ENCODE results near the gene SMARCAL1.

The SMARCAL1 gene

GRCh38 chr2:216428618-216429350 is 16.5 kb downstream of the SMARCAL1 start:
- Histone ChIP-seq H3K9me3 (ENCODE audit: insufficient read depth, low read length) (no peaks in the 10 kb centered on the region), H3K27me3 (ENCODE audit: low read depth, low read length) (no peaks in the 10 kb centered on the region), H3K4me2 (ENCODE audit: low read length) (no peak overlapping the region), H3K4me1 (ENCODE audit: low read length) (peaks cover 7% of the 10 kb centered on the region; the same call in 1 of the 2 replicates), H3K79me2 (ENCODE audit: low read length) (no peaks in the 10 kb centered on the region), H3K27ac (ENCODE audit: low read length) (no peak overlapping the region), H3K36me3 (replicated peaks; ENCODE audit: low read depth, low read length) (peaks cover 69% of the 10 kb centered on the region), H3K9ac (ENCODE audit: low read length) (no peak overlapping the region), H4K20me1 (ENCODE audit: insufficient read depth, low read length) (no peaks in the 10 kb centered on the region), H3K4me3 (ENCODE audit: low read length) (no peak overlapping the region), H2AFZ (ENCODE audit: low read depth, low read length) (no peak overlapping the region)
- TF ChIP-seq CTCF (IDR thresholded peaks at IDR 0.05; ENCODE audit: low read depth, low read length) (no peak), EZH2phosphoT487 (IDR thresholded peaks at IDR 0.05; ENCODE audit: low read depth) (no peak)

- Histone ChIP-seq H3K36me3 (replicated peaks; ENCODE audit: low read depth, low read length) (peaks cover 62% of the 10 kb centered on the region), H3K79me2 (ENCODE audit: low read length) (no peaks in the 10 kb centered on the region), H2AFZ (ENCODE audit: low read depth, low read length) (no peak overlapping the region), H3K4me2 (ENCODE audit: low read length) (no peak overlapping the region), H3K9ac (ENCODE audit: low read length) (no peak overlapping the region), H3K4me3 (ENCODE audit: low read length) (no peak overlapping the region), H3K9me3 (ENCODE audit: insufficient read depth, low read length) (no peaks in the 10 kb centered on the region), H3K27me3 (ENCODE audit: low read depth, low read length) (no peaks in the 10 kb centered on the region), H4K20me1 (ENCODE audit: insufficient read depth, low read length) (no peaks in the 10 kb centered on the region), H3K27ac (ENCODE audit: low read length) (no peak overlapping the region), H3K4me1 (ENCODE audit: low read length) (peaks cover 7% of the 10 kb centered on the region; the same call in 1 of the 2 replicates)
- TF ChIP-seq EZH2phosphoT487 (IDR thresholded peaks at IDR 0.05; ENCODE audit: low read depth) (no peak), CTCF (IDR thresholded peaks at IDR 0.05; ENCODE audit: low read depth, low read length) (no peak)
Measured at GRCh38 chr2:216429428-216429827, 17.1 kb downstream of the SMARCAL1 start.

- H4K20me1 ChIP-seq (ENCODE audit: insufficient read depth, low read length): no peaks in the 10 kb centered on the region
- H3K27me3 ChIP-seq (ENCODE audit: low read depth, low read length): no peaks in the 10 kb centered on the region
- H3K4me2 ChIP-seq (ENCODE audit: low read length): no peak overlapping the region
- no peak for TF ChIP-seq EZH2phosphoT487 (IDR thresholded peaks at IDR 0.05; ENCODE audit: low read depth)
- no peak for TF ChIP-seq CTCF (IDR thresholded peaks at IDR 0.05; ENCODE audit: low read depth, low read length)
- H3K9me3 ChIP-seq (ENCODE audit: insufficient read depth, low read length): no peaks in the 10 kb centered on the region
- H2AFZ ChIP-seq (ENCODE audit: low read depth, low read length): no peak overlapping the region
- no peak overlapping the region for H3K27ac ChIP-seq (ENCODE audit: low read length)
- H3K4me1 ChIP-seq (ENCODE audit: low read length): peaks cover 7% of the 10 kb centered on the region; the same call in 1 of the 2 replicates
- H3K36me3 ChIP-seq (replicated peaks; ENCODE audit: low read depth, low read length): peaks cover 56% of the 10 kb centered on the region
- H3K79me2 ChIP-seq (ENCODE audit: low read length): no peaks in the 10 kb centered on the region
- no peak overlapping the region for H3K9ac ChIP-seq (ENCODE audit: low read length)
- no peak overlapping the region for H3K4me3 ChIP-seq (ENCODE audit: low read length)
Measured at GRCh38 chr2:216430811-216431530, 18.7 kb downstream of the SMARCAL1 start.

- no peak overlapping the region for H3K4me2 ChIP-seq (ENCODE audit: low read length)
- no peaks in the 10 kb centered on the region for H3K27me3 ChIP-seq (ENCODE audit: low read depth, low read length)
- H3K9me3 ChIP-seq (ENCODE audit: insufficient read depth, low read length): no peaks in the 10 kb centered on the region
- H3K4me3 ChIP-seq (ENCODE audit: low read length): no peak overlapping the region
- H3K9ac ChIP-seq (ENCODE audit: low read length): no peak overlapping the region
- peaks cover 7% of the 10 kb centered on the region; the same call in 1 of the 2 replicates for H3K4me1 ChIP-seq (ENCODE audit: low read length)
- H3K36me3 ChIP-seq (replicated peaks; ENCODE audit: low read depth, low read length): peaks cover 51% of the 10 kb centered on the region
- H4K20me1 ChIP-seq (ENCODE audit: insufficient read depth, low read length): no peaks in the 10 kb centered on the region
- H3K27ac ChIP-seq (ENCODE audit: low read length): no peak overlapping the region
- no peaks in the 10 kb centered on the region for H3K79me2 ChIP-seq (ENCODE audit: low read length)
- no peak overlapping the region for H2AFZ ChIP-seq (ENCODE audit: low read depth, low read length)
- TF ChIP-seq EZH2phosphoT487 (IDR thresholded peaks at IDR 0.05; ENCODE audit: low read depth) (no peak), CTCF (IDR thresholded peaks at IDR 0.05; ENCODE audit: low read depth, low read length) (no peak)
Measured at GRCh38 chr2:216431531-216431856, 19.2 kb downstream of the SMARCAL1 start.
